ENCODE results near the gene RRBP1. TPM values are rescaled to one million over a fixed set of nuclear protein-coding genes. Genes with fewer than 3 reads are reported as not detected.

Gene RRBP1
- total RNA-seq, 2 donors from 2014 or later, result 402 to 509 TPM

DNA sequence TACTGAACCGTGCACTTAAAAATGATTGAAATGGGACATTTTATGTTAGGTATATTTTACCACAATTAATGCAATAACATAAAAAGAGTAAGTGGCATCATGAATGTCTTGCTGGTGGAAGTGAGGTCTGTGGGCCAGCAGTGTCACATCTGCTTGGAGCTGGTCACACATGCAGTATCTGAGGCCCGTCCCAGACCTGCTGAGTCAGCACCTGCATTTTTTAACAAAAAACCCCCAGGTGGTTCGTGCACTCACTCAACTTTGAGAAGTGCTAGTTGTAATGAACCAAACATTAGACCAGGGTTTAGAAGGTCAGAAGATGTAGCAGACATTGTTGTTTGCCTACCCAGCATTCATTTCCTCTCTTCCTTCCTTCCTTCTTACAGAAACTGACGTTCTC, 38.7 kb upstream of the RRBP1 start:
- TF ChIP-seq, protein P1, sequence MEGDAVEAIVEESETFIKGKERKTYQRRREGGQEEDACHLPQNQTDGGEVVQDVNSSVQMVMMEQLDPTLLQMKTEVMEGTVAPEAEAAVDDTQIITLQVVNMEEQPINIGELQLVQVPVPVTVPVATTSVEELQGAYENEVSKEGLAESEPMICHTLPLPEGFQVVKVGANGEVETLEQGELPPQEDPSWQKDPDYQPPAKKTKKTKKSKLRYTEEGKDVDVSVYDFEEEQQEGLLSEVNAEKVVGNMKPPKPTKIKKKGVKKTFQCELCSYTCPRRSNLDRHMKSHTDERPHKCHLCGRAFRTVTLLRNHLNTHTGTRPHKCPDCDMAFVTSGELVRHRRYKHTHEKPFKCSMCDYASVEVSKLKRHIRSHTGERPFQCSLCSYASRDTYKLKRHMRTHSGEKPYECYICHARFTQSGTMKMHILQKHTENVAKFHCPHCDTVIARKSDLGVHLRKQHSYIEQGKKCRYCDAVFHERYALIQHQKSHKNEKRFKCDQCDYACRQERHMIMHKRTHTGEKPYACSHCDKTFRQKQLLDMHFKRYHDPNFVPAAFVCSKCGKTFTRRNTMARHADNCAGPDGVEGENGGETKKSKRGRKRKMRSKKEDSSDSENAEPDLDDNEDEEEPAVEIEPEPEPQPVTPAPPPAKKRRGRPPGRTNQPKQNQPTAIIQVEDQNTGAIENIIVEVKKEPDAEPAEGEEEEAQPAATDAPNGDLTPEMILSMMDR (IDR thresholded peaks at IDR 0.05), result no peak
- Histone ChIP-seq H3K27ac (no peak overlapping the region), H3K9ac (ENCODE audit: low read depth in 2 of 2, low read length in 2 of 2) (no peak overlapping the region), H3K4me1 (no peaks in the 10 kb centered on the region), H3K36me3 (no peaks in the 10 kb centered on the region), H3K4me3 (no peak overlapping the region), H3K27me3 (no peaks in the 10 kb centered on the region), H3K9me3 (no peaks in the 10 kb centered on the region)
- intact Hi-C loops (cut with DNase I), result no loop called here
- no peak for DNase-seq

GRCh38 chr20:17716331-17716730, 34.3 kb upstream of the RRBP1 start:
- intact Hi-C loops (cut with DNase I), result no loop called here
- H3K27ac ChIP-seq, result no peak overlapping the region
- no peaks in the 10 kb centered on the region for H3K27me3 ChIP-seq
- no peak overlapping the region for H3K4me3 ChIP-seq
- no peaks in the 10 kb centered on the region for H3K4me1 ChIP-seq
- no peak overlapping the region for H3K9ac ChIP-seq (ENCODE audit: low read depth in 2 of 2, low read length in 2 of 2)
- no peaks in the 10 kb centered on the region for H3K36me3 ChIP-seq
- no peaks in the 10 kb centered on the region for H3K9me3 ChIP-seq
- no peak for DNase-seq
- TF ChIP-seq, protein P1 (IDR thresholded peaks at IDR 0.05), result no peak

DNA sequence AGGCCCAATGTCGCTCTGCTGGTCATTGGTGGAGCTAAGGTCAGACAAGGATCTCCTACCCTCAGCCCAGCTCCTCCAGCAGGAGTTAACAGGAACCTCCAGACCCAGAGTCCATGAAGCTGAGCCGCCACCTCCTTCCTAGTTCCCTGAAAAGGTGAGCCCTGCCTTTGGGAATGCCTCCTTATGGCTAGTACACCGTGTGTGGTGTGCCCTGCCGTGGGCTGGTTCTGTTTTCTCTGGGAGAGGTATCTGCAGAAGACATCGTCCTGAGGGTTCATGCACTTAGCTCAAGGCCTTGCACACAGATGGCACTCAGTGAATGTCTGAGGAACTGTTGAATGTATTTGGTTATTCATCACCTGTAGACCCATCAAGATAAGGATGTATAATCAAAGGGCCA, 33.0 kb upstream of the RRBP1 start:
- Histone ChIP-seq H3K9me3 (no peaks in the 10 kb centered on the region), H3K27me3 (no peaks in the 10 kb centered on the region), H3K4me3 (no peak overlapping the region), H3K4me1 (peaks cover 3% of the 10 kb centered on the region), H3K36me3 (no peaks in the 10 kb centered on the region), H3K27ac (no peak overlapping the region), H3K9ac (ENCODE audit: low read depth in 2 of 2, low read length in 2 of 2) (no peak overlapping the region)
- TF ChIP-seq, protein P1 (IDR thresholded peaks at IDR 0.05), result no peak
- no peak for DNase-seq
- intact Hi-C loops (cut with DNase I), result no loop called here

DNA sequence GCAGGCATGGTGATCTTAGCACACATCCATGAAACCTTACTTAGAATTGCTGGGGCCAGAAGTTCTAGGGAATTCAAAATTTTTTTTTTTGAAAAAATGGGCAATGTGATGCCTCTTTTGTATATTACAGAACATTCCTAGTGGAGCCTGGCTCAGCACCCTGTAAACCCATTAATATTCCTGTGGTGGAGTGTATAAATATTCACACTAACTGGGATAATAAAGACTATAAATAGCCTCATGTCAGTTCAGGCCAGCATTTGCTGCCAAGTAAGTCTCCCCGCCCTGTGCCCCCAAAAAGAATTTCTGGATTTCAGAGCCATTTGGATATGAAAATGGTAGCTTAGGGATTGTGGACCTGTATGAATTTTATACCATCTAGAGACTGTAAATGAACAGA, 32.6 kb upstream of the RRBP1 start:
- no peak for DNase-seq
- Histone ChIP-seq H3K27me3 (no peaks in the 10 kb centered on the region), H3K4me3 (no peak overlapping the region), H3K9me3 (no peaks in the 10 kb centered on the region), H3K36me3 (no peaks in the 10 kb centered on the region), H3K4me1 (peaks cover 4% of the 10 kb centered on the region), H3K27ac (no peak overlapping the region), H3K9ac (ENCODE audit: low read depth in 2 of 2, low read length in 2 of 2) (no peak overlapping the region)
- TF ChIP-seq, protein P1 (IDR thresholded peaks at IDR 0.05), result no peak
- intact Hi-C loops (cut with DNase I), result no loop called here

GRCh38 chr20:17712708-17713107, 30.7 kb upstream of the RRBP1 start:
- Histone ChIP-seq H3K4me3 (no peak overlapping the region), H3K27me3 (no peaks in the 10 kb centered on the region), H3K36me3 (no peaks in the 10 kb centered on the region), H3K27ac (no peak overlapping the region), H3K9ac (ENCODE audit: low read depth in 2 of 2, low read length in 2 of 2) (no peak overlapping the region), H3K9me3 (no peaks in the 10 kb centered on the region), H3K4me1 (peaks cover 4% of the 10 kb centered on the region)
- TF ChIP-seq, protein P1 (IDR thresholded peaks at IDR 0.05), result no peak
- intact Hi-C loops (cut with DNase I), result no loop called here
- DNase-seq, result no peak

DNA sequence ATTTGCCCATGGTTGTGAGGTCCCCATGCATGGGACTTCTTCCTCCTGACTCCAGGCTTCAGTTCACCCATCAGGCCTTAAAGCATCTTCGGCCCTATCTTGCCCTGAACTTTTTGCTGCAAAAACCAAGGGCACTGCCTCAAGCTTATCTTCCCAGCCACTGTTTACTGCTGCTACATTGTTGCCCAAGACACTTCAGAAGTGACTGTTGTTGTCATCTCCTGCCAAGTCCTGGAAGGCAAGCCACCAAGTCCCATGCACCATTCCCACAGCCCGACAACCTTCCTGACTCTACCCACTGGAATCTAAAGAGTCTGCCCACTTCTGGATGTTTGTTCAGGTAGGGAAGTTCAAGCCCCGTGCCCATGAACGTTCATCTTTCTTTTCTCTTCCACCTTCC, 30.2 kb upstream of the RRBP1 start:
- no peak overlapping the region for H3K9ac ChIP-seq (ENCODE audit: low read depth in 2 of 2, low read length in 2 of 2)
- H3K4me1 ChIP-seq, result peaks cover 4% of the 10 kb centered on the region
- no peak overlapping the region for H3K27ac ChIP-seq
- DNase-seq, result no peak
- no peaks in the 10 kb centered on the region for H3K36me3 ChIP-seq
- intact Hi-C loops (cut with DNase I), result no loop called here
- H3K4me3 ChIP-seq, result no peak overlapping the region
- no peaks in the 10 kb centered on the region for H3K9me3 ChIP-seq
- no peaks in the 10 kb centered on the region for H3K27me3 ChIP-seq
- TF ChIP-seq, protein P1 (IDR thresholded peaks at IDR 0.05), result no peak

Measured in colonic mucosa (tissue), 4 donors.